Measurements from ENCODE around the gene SNX32. TPM values are rescaled to one million over a fixed set of nuclear protein-coding genes. Genes with fewer than 3 reads are reported as not detected.

The SNX32 gene
- total and polyA plus RNA-seq, 2 of the 13 experiments (the other 11 are each of a cell fraction or from before 2014, with no cell fraction given): 0.09 to 0.34 TPM

DNA sequence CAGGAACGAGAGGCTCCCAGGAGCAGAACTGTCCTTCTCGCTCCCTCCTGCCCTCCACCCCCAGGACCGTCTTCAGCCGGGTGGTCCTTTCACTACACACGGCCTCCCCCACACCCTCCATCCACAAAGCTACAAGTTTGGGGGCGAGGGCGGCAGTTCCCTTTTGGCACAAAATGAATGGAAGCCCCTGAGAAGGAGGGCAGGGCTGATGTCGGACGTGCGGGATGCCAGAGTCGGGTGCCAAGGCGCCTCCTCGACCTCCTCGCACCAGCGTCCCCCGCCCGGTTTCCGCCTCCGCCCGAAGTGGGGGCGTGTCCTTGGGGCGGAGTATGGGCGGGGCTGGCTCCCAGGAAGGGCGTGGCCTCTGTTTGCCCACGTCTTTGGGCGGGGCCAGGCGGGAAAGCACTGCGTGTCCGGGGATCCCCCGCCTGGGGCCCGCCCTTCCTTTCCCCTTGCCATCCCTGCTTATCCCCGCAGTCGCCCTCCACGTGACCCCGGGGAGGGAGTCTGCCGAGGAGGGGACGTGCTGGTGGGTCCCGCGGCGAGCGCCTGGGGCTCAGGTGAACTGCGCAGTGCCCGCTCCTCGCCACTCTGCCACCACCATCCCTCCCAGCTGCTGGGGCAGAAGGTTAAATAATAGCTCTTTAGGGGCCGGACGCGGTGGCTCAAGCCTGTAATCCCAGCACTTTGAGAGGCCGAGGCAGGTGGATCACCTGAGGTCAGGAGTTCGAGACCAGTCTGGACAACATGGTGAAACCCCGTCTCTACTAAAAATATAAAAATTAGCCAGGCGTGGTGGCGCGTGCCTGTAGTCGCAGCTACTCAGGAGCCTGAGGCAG, 39.8 kb downstream of the SNX32 start (continued):
- TF ChIP-seq REPIN1 (CRISPR knock-in tag; IDR thresholded peaks at IDR 0.05; ENCODE audit: borderline replicate concordance, low read depth) (no peak), ZNF33A (CRISPR knock-in tag; IDR thresholded peaks at IDR 0.05; ENCODE audit: borderline replicate concordance) (0 out of 2 replicates have a peak, but pooled peaks have one; percentile 75), GABPA (IDR thresholded peaks at IDR 0.05; ENCODE audit: low read depth, low read length) (peak; percentile 47; the same call in 1 of the 2 replicates), GABPA (CRISPR knock-in tag; IDR thresholded peaks at IDR 0.05; ENCODE audit: low read depth) (peak; percentile 72), ZNF891 (CRISPR knock-in tag; IDR thresholded peaks at IDR 0.05) (peak; percentile 95), ZNF614 (CRISPR knock-in tag; IDR thresholded peaks at IDR 0.05; ENCODE audit: borderline replicate concordance) (no peak), TMF1 (CRISPR knock-in tag; IDR thresholded peaks at IDR 0.05; ENCODE audit: low read depth) (no peak), SNAPC2 (CRISPR knock-in tag; IDR thresholded peaks at IDR 0.05) (no peak), FLYWCH1 (CRISPR knock-in tag; IDR thresholded peaks at IDR 0.05) (peak; percentile 76; the same call in 1 of the 2 replicates), SMAD1 (CRISPR knock-in tag; IDR thresholded peaks at IDR 0.05; ENCODE audit: borderline replicate concordance, low read depth) (no peak), U2AF2 (IDR thresholded peaks at IDR 0.05; ENCODE audit: low read depth, low read length) (no peak)
- TF ChIP-seq, protein P1, sequence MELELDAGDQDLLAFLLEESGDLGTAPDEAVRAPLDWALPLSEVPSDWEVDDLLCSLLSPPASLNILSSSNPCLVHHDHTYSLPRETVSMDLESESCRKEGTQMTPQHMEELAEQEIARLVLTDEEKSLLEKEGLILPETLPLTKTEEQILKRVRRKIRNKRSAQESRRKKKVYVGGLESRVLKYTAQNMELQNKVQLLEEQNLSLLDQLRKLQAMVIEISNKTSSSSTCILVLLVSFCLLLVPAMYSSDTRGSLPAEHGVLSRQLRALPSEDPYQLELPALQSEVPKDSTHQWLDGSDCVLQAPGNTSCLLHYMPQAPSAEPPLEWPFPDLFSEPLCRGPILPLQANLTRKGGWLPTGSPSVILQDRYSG (CRISPR knock-in tag; IDR thresholded peaks at IDR 0.05): no peak
- TF ChIP-seq, protein P2, sequence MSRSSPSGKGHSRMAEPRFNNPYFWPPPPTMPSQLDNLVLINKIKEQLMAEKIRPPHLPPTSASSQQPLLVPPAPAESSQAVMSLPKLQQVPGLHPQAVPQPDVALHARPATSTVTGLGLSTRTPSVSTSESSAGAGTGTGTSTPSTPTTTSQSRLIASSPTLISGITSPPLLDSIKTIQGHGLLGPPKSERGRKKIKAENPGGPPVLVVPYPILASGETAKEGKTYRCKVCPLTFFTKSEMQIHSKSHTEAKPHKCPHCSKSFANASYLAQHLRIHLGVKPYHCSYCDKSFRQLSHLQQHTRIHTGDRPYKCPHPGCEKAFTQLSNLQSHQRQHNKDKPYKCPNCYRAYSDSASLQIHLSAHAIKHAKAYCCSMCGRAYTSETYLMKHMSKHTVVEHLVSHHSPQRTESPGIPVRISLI (CRISPR knock-in tag; IDR thresholded peaks at IDR 0.05; ENCODE audit: borderline replicate concordance): no peak
- TF ChIP-seq, protein P3, sequence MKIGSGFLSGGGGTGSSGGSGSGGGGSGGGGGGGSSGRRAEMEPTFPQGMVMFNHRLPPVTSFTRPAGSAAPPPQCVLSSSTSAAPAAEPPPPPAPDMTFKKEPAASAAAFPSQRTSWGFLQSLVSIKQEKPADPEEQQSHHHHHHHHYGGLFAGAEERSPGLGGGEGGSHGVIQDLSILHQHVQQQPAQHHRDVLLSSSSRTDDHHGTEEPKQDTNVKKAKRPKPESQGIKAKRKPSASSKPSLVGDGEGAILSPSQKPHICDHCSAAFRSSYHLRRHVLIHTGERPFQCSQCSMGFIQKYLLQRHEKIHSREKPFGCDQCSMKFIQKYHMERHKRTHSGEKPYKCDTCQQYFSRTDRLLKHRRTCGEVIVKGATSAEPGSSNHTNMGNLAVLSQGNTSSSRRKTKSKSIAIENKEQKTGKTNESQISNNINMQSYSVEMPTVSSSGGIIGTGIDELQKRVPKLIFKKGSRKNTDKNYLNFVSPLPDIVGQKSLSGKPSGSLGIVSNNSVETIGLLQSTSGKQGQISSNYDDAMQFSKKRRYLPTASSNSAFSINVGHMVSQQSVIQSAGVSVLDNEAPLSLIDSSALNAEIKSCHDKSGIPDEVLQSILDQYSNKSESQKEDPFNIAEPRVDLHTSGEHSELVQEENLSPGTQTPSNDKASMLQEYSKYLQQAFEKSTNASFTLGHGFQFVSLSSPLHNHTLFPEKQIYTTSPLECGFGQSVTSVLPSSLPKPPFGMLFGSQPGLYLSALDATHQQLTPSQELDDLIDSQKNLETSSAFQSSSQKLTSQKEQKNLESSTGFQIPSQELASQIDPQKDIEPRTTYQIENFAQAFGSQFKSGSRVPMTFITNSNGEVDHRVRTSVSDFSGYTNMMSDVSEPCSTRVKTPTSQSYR (CRISPR knock-in tag; IDR thresholded peaks at IDR 0.05; ENCODE audit: borderline replicate concordance): no peak
- TF ChIP-seq, protein P4, sequence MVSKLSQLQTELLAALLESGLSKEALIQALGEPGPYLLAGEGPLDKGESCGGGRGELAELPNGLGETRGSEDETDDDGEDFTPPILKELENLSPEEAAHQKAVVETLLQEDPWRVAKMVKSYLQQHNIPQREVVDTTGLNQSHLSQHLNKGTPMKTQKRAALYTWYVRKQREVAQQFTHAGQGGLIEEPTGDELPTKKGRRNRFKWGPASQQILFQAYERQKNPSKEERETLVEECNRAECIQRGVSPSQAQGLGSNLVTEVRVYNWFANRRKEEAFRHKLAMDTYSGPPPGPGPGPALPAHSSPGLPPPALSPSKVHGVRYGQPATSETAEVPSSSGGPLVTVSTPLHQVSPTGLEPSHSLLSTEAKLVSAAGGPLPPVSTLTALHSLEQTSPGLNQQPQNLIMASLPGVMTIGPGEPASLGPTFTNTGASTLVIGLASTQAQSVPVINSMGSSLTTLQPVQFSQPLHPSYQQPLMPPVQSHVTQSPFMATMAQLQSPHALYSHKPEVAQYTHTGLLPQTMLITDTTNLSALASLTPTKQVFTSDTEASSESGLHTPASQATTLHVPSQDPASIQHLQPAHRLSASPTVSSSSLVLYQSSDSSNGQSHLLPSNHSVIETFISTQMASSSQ (IDR thresholded peaks at IDR 0.05; ENCODE audit: low read depth): no peak
- TF ChIP-seq, protein P4 (CRISPR knock-in tag; IDR thresholded peaks at IDR 0.05; ENCODE audit: borderline replicate concordance): peak; percentile 14; the same call in 1 of the 2 replicates
- TF ChIP-seq, protein P5, sequence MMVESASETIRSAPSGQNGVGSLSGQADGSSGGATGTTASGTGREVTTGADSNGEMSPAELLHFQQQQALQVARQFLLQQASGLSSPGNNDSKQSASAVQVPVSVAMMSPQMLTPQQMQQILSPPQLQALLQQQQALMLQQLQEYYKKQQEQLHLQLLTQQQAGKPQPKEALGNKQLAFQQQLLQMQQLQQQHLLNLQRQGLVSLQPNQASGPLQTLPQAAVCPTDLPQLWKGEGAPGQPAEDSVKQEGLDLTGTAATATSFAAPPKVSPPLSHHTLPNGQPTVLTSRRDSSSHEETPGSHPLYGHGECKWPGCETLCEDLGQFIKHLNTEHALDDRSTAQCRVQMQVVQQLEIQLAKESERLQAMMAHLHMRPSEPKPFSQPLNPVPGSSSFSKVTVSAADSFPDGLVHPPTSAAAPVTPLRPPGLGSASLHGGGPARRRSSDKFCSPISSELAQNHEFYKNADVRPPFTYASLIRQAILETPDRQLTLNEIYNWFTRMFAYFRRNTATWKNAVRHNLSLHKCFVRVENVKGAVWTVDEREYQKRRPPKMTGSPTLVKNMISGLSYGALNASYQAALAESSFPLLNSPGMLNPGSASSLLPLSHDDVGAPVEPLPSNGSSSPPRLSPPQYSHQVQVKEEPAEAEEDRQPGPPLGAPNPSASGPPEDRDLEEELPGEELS (CRISPR knock-in tag; IDR thresholded peaks at IDR 0.05): peak; percentile 45; the same call in 1 of the 2 replicates
